GM21786 (cell line): ENCODE data around the gene POMGNT2.
"Not testable (repeated sequence)": the region's sequence is repeated elsewhere in the genome, so short reads cannot be mapped to it uniquely, and the experiment has no call there.

ENCODE experiments used
- ATAC-seq: cut with Tn5 transposase; IDR thresholded peaks from one replicate; pipeline ENCODE4 v1.9.1; 2021; ENCODE audit not compliant: unreplicated experiment

Gene POMGNT2

GRCh38 chr3:43048470-43048869 is 57.4 kb downstream of the POMGNT2 start:
- no peak for ATAC-seq

- no peak for ATAC-seq
Observed at GRCh38 chr3:43046583-43046982, 59.3 kb downstream of the POMGNT2 start.

GRCh38 chr3:43045079-43045478 is 60.8 kb downstream of the POMGNT2 start:
- not testable (repeated sequence) for ATAC-seq

GRCh38 chr3:43043793-43044192 is 62.1 kb downstream of the POMGNT2 start:
- no peak for ATAC-seq

GRCh38 chr3:43043071-43043766 is 62.7 kb downstream of the POMGNT2 start:
- ATAC-seq, result no peak

GRCh38 chr3:43041517-43041916 is 64.4 kb downstream of the POMGNT2 start:
- ATAC-seq, result no peak

GRCh38 chr3:43038010-43038409 is 67.9 kb downstream of the POMGNT2 start:
- ATAC-seq, result no peak

GRCh38 chr3:43036621-43037423 is 69.1 kb downstream of the POMGNT2 start:
- ATAC-seq, result peak; percentile 73

- no peak for ATAC-seq
Observed at GRCh38 chr3:43035801-43036365, 70.0 kb downstream of the POMGNT2 start.

GRCh38 chr3:43034911-43035310 is 71.0 kb downstream of the POMGNT2 start:
- no peak for ATAC-seq

GRCh38 chr3:43034200-43034599 is 71.7 kb downstream of the POMGNT2 start:
- ATAC-seq, result no peak

GRCh38 chr3:43032646-43033628 is 72.9 kb downstream of the POMGNT2 start:
- no peak for ATAC-seq

GRCh38 chr3:43031889-43032545 is 73.9 kb downstream of the POMGNT2 start:
- ATAC-seq, result no peak

- ATAC-seq, result no peak
Observed at GRCh38 chr3:43031485-43031884, 74.4 kb downstream of the POMGNT2 start.

- ATAC-seq, result no peak
Observed at GRCh38 chr3:43030162-43030935, 75.5 kb downstream of the POMGNT2 start.
